ENCODE measurements around the gene FOXO6.

Gene FOXO6

DNA sequence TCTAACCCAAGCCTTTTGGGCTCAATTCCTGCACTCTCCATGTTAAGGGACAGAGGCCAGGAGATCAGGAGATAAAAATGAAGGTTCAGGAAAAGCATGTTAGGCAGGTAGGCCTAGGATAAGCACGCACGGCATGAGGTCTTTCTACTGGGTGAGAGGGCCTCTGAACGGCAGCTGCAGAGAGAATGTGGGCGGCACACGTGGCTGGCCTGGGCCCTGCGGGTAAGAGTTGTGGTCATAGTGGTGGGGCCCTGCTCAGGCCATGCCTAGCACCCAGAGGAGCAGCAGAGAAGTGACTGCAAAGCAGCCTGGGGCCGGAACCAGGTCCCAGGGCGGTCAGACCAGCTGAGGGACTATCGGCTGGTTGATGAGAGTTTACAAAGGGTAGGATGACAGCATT lies 7.5 kb upstream of the FOXO6 start:
- no peak for DNase-seq

DNA sequence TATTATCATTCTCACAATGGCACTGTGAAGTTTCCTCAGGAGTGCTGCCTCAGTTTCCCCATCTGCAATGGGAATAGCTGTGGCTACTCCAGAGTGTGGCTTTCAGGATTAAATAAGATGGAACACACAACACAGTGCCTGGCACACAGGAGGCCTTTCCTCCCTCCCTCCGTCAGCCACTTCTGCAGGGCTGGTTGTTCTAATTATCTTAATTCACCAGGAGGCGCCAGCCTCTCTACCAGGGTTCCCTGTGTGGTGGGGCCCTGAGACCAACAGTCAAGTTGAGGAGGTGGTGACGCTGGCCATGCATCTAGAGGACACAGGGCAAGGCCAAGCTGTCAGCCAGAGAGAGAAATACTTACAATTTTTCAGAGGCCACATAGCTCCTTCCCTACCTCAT lies 6.3 kb upstream of the FOXO6 start:
- DNase-seq = no peak

DNA sequence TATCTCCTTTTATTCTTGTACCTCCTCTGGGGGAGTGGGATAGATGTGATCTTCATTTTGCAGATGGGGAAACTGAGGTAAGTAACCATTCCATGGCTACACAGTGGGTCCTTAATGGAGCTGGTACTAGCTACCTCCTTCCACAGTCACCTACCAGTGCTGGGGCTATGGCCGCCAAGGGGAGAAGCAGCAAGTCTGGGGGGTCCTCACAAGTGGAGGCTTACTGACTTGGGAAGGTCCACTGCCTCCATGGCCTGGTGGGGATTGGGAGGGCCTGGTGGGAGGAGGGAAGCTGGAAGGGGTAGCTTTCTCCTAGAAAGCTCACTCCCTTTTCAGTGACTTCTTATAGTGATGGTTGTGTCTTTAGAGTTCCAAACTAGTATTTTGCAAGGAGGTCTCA lies 5.9 kb upstream of the FOXO6 start:
- no peak for DNase-seq

- no peak for DNase-seq
These were observed 5.5 kb upstream of the FOXO6 start for GRCh38 chr1:41355761-41356160.

DNA sequence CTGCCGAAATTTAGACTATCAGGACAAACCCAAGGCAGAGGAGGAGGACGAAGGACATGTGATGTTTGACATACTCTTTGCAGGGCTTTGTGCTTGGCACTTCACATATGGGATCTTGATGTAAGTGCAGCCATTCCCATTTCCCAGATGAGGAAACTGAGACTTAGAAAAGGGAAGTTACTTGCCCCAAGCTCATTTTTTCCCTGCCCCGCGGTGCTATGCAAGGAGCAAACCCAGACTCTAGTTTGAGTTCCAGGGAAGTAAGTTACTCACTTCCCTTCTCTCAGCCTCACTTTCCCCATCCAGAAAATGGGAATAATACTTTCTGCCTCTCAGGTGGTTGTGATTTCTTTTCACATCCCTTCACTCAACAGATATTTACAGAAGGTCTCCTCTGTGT lies 4.5 kb upstream of the FOXO6 start:
- no peak for DNase-seq

DNA sequence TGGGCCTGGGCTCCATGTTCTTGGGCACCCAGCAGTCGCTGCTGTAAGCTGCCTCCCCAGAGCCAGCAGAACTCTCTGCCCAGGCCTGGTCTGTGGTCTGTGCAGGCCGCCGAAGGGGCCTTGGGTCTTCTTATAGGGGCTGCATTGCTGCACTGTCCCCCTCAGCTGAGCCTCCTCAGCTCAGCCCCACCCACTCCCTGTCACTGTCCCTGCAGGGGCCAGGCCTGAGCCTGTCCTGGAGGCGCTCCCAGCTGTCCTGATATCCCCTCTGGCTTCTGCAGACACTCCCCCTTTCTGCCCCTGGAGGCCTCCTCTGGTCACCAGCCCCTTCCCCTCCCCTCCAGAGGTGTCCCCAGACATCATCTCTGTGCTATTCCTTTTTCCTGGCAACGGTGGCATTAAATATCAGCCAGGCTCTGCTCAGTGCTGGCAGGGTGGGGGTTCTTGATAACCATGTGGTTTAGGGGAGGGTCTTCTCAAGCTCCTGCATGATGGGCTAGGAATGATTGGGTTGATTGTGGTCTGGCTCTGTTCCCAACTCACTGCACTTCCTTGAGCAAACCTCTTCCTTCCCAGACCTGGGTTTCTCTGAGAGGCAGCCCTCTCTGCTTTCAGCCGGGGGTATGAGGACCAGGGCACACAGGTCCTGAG lies 3.7 kb upstream of the FOXO6 start:
- no peak for DNase-seq

DNA sequence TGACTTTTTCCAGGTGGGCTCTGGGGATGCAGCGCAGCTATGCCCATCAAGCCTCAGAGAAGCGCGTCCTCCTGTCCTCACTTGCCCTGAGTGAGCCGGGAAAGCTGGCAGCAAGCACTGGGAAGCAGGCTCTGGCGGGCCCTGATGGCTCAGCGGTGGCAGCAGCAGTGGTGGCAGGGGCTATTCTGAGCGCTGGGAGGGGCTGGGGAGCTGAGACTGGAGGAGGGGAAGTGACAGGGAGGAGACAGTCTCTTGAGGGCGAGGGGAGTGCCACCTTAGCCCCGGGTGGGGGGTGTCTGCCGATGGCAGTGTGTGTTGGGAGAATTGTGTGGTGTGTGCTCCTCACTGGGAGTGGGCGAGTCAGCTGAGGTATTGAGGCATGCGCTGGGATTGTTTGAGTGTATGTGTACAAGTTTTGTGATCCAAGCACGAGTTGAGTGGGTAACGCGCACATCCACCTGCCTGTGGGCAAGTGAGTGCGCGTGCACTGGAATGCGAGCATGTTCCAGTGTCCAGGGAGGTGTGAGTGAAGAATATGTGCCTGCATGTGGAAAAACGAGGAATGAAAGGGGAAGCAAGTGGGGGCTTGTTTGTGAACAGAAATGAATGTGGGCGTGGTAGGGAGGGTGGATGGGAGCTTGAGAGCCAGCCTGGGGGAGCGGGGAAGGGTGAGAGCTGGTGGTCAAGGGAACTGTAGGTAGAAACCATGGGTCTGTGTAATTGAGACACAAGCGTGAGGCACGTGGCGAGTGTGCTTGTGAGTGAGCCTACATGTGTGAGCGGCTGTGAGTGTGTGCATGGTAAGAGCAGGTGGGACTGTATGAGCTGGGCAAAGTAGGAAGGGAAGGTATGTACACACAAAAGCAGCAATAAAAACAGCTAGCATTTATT lies 2.9 kb upstream of the FOXO6 start:
- DNase-seq = peak in 1 of 14 donors; percentile 17

DNA sequence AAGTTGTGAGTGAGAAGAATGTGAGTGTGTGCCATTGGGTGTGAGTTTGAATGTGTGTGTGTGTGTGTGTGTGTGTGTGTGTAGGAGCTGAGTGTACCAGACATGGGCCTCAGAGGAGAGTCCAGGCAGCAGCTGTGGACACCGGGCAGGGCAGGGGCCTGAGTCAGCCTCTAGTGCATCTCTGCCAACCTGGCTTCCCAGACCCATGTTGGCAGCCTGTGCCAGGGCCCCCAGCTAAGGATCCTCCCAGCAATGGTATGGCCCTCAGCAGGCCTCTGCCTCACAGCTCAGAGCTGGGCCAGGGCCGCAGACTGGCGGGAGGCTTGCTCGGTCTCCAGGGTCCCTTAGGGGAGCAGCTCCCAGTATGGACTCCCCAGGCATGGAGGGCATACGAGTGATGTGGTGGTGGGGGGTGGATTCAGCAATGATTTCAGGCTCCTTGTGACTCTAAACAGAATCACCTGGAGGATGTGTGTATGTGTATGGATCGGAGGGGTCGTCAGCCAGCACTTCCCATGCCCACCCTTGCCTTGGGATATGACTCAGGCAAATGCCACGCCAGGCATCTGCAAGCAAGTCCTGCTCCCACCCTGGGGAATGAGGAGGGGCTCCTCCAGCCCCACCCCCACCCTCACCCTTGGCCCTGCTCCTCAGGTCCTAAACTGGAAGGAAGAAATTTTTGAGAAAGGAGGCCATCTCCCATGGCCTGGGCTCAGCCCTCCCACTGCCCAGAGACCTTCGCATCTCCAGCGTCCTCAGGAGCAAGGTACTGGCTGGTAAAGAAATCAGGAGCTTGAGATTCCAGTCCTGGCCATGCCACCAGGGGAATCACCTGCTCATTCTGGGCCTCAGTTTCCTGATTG lies 1.8 kb upstream of the FOXO6 start:
- peak in 1 of 14 donors; percentile 77 for DNase-seq

GRCh38 chr1:41360074-41360785 lies 1.0 kb upstream of the FOXO6 start:
- DNase-seq = no peak

DNA sequence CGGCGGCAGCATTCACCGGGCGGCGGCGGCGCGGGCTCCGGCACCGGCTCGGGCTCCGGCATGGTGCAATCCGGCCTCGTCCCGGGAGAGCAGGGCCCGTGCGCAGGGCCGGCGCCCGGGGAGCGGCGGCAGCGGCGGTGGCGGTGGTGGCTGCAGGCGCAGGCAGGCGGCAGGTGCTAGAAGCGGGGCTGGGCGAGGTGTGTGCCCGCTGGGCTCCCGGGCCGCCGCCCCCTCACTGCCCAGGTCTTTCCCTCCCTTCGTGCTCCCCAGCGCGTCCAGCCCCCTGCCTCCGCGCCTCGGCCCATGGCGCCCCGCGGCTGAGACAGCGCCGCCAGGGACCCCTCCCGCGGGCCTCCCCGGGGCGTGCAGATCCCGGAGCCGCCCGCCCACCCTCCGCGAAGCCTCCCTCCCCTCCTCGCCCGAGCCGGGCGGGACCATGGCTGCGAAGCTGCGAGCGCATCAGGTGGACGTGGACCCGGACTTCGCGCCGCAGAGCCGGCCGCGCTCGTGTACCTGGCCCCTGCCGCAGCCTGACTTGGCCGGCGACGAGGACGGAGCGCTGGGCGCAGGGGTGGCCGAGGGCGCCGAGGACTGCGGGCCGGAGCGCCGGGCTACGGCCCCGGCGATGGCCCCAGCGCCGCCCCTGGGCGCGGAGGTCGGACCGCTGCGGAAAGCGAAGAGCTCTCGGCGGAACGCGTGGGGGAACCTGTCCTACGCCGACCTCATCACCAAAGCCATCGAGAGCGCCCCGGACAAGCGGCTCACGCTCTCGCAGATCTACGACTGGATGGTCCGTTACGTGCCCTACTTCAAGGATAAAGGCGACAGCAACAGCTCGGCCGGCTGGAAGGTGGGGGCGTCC lies 492 bp downstream of the FOXO6 start:
- DNase-seq = peak in 3 of 14 donors; percentile 24 to 59 (median 47)

GRCh38 chr1:41362357-41362721 lies 1.1 kb downstream of the FOXO6 start:
- DNase-seq = no peak

DNA sequence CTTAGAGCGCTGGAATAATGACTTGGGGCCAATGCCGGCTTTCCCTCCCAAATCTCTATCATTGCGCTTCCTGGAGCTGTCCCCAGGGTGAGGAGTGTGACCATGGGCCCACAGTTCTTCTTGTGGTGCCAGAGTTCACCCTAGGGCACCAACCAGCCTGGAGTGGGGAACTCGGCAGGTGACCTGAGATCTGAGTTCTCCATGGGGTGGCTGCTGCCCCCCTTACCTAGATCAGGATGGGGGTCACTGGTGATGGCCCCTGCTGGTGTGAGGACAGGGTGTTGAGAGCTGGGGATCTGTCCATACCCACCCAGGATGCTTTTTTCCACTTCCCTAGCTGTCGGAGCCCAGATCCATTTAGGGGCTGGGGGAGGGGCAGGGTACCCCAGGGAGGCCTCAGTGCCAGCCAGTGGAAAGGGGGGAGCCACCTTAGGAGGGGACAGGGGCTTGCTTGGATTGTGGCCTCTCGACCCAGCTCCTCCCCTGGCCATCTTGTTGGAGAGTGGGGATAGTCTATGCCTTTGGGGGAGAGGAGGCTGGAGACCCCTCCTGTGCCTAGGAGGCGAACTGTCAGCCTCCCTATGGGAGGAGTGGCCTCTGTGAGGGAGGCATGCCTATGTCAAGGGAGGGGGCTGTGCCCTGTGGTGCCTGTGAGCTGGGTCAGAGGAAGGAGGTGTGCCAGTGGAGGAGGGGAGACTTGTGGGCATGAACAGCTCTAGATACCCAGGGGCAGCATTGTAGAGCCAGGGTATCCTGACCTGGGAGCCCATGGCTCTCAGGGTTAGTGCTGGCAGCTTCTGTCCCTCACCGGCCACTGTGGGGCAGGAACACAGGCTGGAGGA lies 1.7 kb downstream of the FOXO6 start:
- DNase-seq = no peak

- DNase-seq = no peak
These were observed 2.5 kb downstream of the FOXO6 start for GRCh38 chr1:41363591-41364320.

DNA sequence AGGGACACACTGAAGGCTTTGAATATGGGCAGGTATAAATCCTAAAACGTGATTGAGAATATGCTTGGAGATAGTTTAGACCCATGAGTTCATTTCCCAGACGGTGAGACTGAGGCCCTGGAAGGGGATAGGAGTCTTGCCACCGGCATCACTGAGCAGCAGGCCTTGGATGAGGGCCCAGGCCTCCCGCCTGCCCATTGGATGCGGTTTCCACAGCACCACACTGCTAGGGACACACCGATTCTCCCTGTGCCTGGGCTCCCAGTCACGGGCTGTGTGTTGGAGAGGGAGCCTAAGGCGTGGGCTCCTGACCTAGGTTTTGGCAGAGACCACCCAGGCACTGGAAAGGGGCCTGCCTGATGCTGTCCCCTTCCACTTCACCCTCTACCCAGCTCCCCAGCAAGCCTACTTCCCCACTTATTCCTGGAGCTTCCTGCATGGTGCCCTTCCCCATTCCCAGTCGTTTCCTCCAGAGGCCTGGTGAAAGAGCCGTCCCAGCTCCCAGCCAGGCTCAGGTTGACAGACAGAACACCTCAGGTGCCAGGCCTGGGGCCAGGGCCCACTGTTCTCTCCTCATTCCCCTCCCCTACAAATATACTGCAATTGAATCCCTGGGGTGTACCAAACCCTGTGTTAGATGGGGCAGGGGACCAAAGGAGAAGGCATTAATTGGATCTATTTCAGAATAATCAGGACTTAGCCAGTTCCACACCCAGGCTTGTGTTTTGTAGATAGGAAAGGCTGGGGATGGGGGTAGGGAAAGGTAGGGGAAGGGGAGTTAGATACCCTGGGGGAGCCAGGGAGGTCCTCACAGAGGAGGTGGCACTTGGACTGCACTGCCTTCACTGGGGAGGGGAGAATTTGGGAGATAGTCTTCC lies 3.4 kb downstream of the FOXO6 start:
- DNase-seq = peak in 2 of 14 donors; percentile 6 to 28

GRCh38 chr1:41365320-41365633 lies 4.0 kb downstream of the FOXO6 start:
- DNase-seq = no peak

DNA sequence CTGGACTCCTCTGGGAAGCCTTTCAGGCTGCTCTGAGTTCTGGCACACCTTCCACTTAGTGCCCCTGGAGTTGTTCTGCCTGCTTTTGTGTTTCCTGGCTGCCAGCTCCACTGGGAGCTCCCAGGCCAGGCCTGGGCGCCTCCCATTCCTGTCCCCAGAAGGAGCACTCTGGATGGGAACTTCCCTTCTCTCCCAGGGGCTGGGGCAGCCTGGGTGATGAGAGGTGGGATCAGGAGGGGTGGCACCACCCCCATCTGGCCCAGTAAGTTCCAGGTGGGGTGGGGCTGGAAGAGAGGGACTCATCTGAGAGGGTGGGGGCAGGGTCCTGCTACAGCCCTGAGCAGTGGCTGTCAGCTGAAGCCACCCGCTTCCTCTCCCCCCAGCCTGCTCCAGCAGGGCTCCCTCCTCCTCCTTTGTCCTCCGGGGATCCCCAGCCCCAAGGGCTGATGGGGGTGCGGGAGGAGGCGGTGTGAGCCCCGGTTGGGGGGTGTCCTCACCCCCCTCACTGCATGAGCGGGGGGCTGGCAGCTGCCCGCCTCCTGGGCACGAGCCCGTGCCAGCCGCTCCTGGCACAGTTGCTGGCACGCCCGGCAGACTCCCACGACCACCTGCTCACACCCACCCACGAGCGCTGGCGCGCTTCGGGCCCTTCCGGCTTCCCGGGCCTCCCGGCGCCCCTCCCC lies 4.7 kb downstream of the FOXO6 start:
- peak in 9 of 14 donors; percentile 12 to 64 (median 48) for DNase-seq

GRCh38 chr1:41366455-41367287 lies 5.4 kb downstream of the FOXO6 start:
- peak in 3 of 14 donors; percentile 39 to 56 (median 52) for DNase-seq
